Neural progenitor cell (in vitro differentiated cells): ENCODE results near the gene RITA1. TPM values are rescaled to one million over a fixed set of nuclear protein-coding genes. Genes with fewer than 3 reads are reported as not detected.
"Not testable (repeated sequence)": the region's sequence is repeated elsewhere in the genome, so short reads cannot be mapped to it uniquely, and the experiment has no call there.

Experiments used
- DNase-seq: peaks from one replicate; pipeline ENCODE4 v3.0.0-alpha.2; 2016; ENCODE audit warnings: low spot score
- H2AFZ ChIP-seq: fragments of 200-600 bp; sonication (generic); replicated peaks from 2 replicates; pipeline ENCODE4 v1.6.1; 2016; ENCODE audit warnings: antibody characterized with exemption
- H3F3A ChIP-seq: fragments of 200-600 bp; sonication (generic); 2 replicates; pipeline ENCODE4 v1.6.1; 2016; ENCODE audit warnings: antibody characterized with exemption, low read depth
- H3K27ac ChIP-seq: fragments of 200-600 bp; sonication (generic); 2 replicates; pipeline ENCODE4 v1.5.1; 2016; ENCODE audit warnings: mild to moderate bottlenecking
- H3K27me3 ChIP-seq: fragments of 200-600 bp; sonication (generic); 2 replicates; pipeline ENCODE4 v1.6.1; 2016; ENCODE audit warnings: mild to moderate bottlenecking, moderate library complexity
- H3K36me3 ChIP-seq: fragments of 200-600 bp; sonication (generic); 2 replicates; pipeline ENCODE4 v1.5.1; 2016
- H3K4me1 ChIP-seq: fragments of 200-600 bp; sonication (generic); 2 replicates; pipeline ENCODE4 v1.6.1; 2016; ENCODE audit warnings: mixed run types
- H3K4me2 ChIP-seq: fragments of 200-600 bp; sonication (generic); 2 replicates; pipeline ENCODE4 v1.6.1; 2016
- H3K4me3 ChIP-seq: fragments of 200-600 bp; sonication (generic); 2 replicates; pipeline ENCODE4 v1.5.1; 2016
- H3K79me2 ChIP-seq: fragments of 200-600 bp; sonication (generic); 2 replicates; pipeline ENCODE4 v1.6.1; 2016; ENCODE audit warnings: low read depth
- H3K9ac ChIP-seq: fragments of 200-600 bp; sonication (generic); 2 replicates; pipeline ENCODE4 v1.6.1; 2016
- H3K9me3 ChIP-seq: fragments of 200-600 bp; sonication (generic); 2 replicates; pipeline ENCODE4 v1.5.1; 2016; ENCODE audit warnings: low read depth
- H4K20me1 ChIP-seq: fragments of 200-600 bp; sonication (generic); 2 replicates; pipeline ENCODE4 v1.6.1; 2016; ENCODE audit warnings: low read depth
- H3K27ac Mint-ChIP-seq: 3 replicates; pipeline ENCODE4 v1.8.0; 2021; ENCODE audit warnings: mixed read lengths
- H3K27me3 Mint-ChIP-seq: 2 replicates; pipeline ENCODE4 v1.8.0; 2022; ENCODE audit warnings: low read depth, mild to moderate bottlenecking, inconsistent platforms, moderate library complexity, mixed read lengths; ENCODE audit not compliant: insufficient read depth
- H3K36me3 Mint-ChIP-seq: 3 replicates; pipeline ENCODE4 v1.8.0; 2021; ENCODE audit warnings: mixed read lengths
- H3K4me1 Mint-ChIP-seq: 3 replicates; pipeline ENCODE4 v1.8.0; 2021; ENCODE audit warnings: mixed read lengths
- H3K4me3 Mint-ChIP-seq: 3 replicates; pipeline ENCODE4 v1.8.0; 2021; ENCODE audit warnings: mild to moderate bottlenecking, moderate library complexity, mixed read lengths
- H3K9me3 Mint-ChIP-seq: 3 replicates; pipeline ENCODE4 v1.8.0; 2020; ENCODE audit warnings: mixed read lengths
- EZH2 ChIP-seq: fragments of 200-600 bp; sonication (generic); IDR thresholded peaks from 2 replicates; pipeline ENCODE4 v1.6.1; 2017; ENCODE audit warnings: antibody characterized with exemption, mild to moderate bottlenecking, moderate library complexity
- EZH2phosphoT487 ChIP-seq: fragments of 200-600 bp; sonication (generic); IDR thresholded peaks from 2 replicates; pipeline ENCODE4 v1.6.1; 2017; ENCODE audit warnings: antibody characterized with exemption
- total RNA-seq: library from RNA; depleted of rRNA; stranded (reverse); fragments of >200 nt; gene quantifications from 2 replicates; pipeline ENCODE4 v1.2.3, GENCODE V29; 2015; ENCODE audit warnings: low replicate concordance
- TF ChIP-seq, protein P1 (sequence below): fragments of 200-600 bp; sonication (generic); IDR thresholded peaks from 2 replicates; pipeline ENCODE4 v1.5.1; 2017; ENCODE audit warnings: antibody characterized with exemption, mild to moderate bottlenecking

The RITA1 gene
- total RNA-seq, 1 donor from 2014 or later = 13.7 TPM

DNA sequence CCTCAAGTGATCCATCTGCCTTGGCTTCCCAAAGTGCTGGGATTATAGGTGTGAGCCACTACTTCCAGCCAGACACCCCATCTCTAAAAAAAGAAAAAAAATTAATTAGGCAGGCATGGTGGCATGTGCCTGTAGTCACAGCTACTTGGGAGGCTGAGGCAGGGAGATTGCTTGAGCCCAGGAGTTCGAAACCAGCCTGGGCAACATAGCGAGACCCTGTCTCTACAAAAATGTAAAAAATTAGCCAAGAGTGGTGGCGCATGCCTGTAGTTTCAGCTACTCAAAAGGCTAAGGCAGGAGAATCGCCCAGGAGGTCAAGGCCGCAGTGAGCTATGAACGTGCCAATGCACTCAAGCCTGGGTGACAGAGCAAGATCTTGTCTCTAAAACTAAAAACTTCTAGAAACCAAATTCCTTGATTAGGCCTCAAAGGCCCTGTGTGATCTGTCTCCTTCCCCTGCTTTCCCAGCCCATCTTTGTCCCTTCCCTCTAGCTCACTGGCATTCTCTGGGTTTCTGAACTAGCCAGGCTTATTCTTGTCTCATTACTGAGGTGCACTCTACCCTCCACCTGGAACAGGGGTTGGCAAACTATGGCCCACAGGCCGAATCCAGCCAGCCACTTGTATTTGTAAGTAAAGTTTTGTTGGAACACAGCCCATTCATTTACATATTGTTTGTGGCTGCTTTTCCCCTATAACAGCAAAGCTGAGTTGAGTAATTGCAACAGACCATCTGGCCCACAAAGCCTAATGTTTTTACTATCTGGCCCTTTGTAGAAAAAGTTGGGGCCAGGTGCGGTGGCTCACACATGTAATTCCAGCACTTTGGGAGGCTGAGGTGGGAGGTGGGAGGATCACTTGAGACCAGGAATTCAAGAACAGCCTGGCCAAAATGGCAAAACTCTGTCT is 18.6 kb downstream of the RITA1 start:
- no peak overlapping the region for H3K27ac Mint-ChIP-seq

DNA sequence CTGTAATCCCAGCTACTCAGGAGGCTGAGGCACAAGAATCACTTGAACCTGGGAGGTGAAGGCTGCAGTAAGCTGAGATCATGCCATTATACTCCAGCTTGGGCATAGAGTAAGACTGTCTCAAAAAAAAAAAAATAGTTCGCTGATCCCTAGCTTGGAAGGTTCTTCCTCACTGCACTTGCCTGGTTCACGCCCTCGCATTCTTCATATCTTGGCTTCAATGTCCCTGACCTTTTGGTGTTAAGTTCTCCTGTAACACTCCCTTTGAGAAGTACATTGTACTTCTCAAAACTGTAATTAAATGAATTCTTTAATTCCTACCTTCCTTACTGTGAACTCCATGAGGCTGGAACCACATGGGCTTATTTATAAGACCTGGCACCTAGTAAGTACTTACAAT is 19.3 kb downstream of the RITA1 start:
- no peaks in the 10 kb centered on the region for H3K79me2 ChIP-seq
- H3K9me3 ChIP-seq = no peaks in the 10 kb centered on the region
- no peaks in the 10 kb centered on the region for H3K36me3 ChIP-seq
- Mint-ChIP-seq H3K27ac (no peak overlapping the region), H3K9me3 (peaks cover 3% of the 10 kb centered on the region), H3K36me3 (peaks cover 6% of the 10 kb centered on the region), H3K4me3 (no peak overlapping the region), H3K4me1 (peaks cover 17% of the 10 kb centered on the region), H3K27me3 (peaks cover 12% of the 10 kb centered on the region)
- no peaks in the 10 kb centered on the region for H3K4me1 ChIP-seq
- H3K9ac ChIP-seq = no peak overlapping the region
- no peak overlapping the region for H3K4me3 ChIP-seq
- H4K20me1 ChIP-seq = no peaks in the 10 kb centered on the region
- TF ChIP-seq EZH2phosphoT487 = no peak
- TF ChIP-seq EZH2 = no peak
- TF ChIP-seq, protein P1, sequence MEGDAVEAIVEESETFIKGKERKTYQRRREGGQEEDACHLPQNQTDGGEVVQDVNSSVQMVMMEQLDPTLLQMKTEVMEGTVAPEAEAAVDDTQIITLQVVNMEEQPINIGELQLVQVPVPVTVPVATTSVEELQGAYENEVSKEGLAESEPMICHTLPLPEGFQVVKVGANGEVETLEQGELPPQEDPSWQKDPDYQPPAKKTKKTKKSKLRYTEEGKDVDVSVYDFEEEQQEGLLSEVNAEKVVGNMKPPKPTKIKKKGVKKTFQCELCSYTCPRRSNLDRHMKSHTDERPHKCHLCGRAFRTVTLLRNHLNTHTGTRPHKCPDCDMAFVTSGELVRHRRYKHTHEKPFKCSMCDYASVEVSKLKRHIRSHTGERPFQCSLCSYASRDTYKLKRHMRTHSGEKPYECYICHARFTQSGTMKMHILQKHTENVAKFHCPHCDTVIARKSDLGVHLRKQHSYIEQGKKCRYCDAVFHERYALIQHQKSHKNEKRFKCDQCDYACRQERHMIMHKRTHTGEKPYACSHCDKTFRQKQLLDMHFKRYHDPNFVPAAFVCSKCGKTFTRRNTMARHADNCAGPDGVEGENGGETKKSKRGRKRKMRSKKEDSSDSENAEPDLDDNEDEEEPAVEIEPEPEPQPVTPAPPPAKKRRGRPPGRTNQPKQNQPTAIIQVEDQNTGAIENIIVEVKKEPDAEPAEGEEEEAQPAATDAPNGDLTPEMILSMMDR = no peak
- H2AFZ ChIP-seq = no peak overlapping the region
- H3K27me3 ChIP-seq = no peaks in the 10 kb centered on the region
- no peak overlapping the region for H3K27ac ChIP-seq
- no peaks in the 10 kb centered on the region for H3F3A ChIP-seq
- no peak for DNase-seq
- H3K4me2 ChIP-seq = no peak overlapping the region

More for the DNA sequence above, 18.6 kb downstream of the RITA1 start:
- Histone ChIP-seq H3K36me3 (no peaks in the 10 kb centered on the region), H3K4me3 (no peak overlapping the region), H3K27ac (no peak overlapping the region), H3K4me2 (no peak overlapping the region), H3K4me1 (no peaks in the 10 kb centered on the region), H3F3A (no peaks in the 10 kb centered on the region), H3K27me3 (no peaks in the 10 kb centered on the region), H4K20me1 (no peaks in the 10 kb centered on the region), H3K9ac (no peak overlapping the region), H3K9me3 (no peaks in the 10 kb centered on the region), H2AFZ (no peak overlapping the region), H3K79me2 (no peaks in the 10 kb centered on the region)
- H3K36me3 Mint-ChIP-seq = peaks cover 6% of the 10 kb centered on the region
- peaks cover 13% of the 10 kb centered on the region for H3K27me3 Mint-ChIP-seq
- DNase-seq = no peak
- H3K4me3 Mint-ChIP-seq = no peak overlapping the region
- TF ChIP-seq EZH2phosphoT487 (no peak), EZH2 (no peak)
- TF ChIP-seq, protein P1 = no peak
- peaks cover 3% of the 10 kb centered on the region for H3K9me3 Mint-ChIP-seq
- peaks cover 17% of the 10 kb centered on the region for H3K4me1 Mint-ChIP-seq

DNA sequence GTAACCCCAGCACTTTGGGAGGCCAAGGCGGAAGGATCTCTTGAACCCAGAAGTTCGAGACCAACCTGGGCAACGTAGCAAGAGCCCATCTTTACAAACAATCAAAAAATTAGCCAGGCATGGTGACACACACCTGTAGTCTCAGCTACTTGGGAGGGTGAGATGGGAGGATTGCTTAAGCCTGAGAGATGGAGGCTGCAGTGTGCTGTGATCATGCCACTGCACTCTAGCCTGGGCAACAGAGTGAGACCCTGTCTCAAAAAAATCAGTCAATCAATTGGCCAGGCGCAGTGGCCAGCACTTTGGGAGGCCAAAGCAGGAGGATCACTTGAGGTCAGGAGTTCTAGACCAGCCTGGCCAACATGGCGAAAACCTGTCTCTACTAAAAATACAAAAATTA is 21.3 kb downstream of the RITA1 start:
- H3K36me3 Mint-ChIP-seq, DNase-seq, H3K27ac ChIP-seq, H3K4me2 ChIP-seq, H3K4me3 ChIP-seq, H3K36me3 ChIP-seq, H3K4me3 Mint-ChIP-seq, H2AFZ ChIP-seq, H3K9me3 Mint-ChIP-seq, H4K20me1 ChIP-seq, H3K27me3 ChIP-seq, H3K4me1 ChIP-seq, H3K9me3 ChIP-seq, H3K79me2 ChIP-seq, H3F3A ChIP-seq, H3K27ac Mint-ChIP-seq, H3K9ac ChIP-seq: not testable (repeated sequence)
- peaks cover 15% of the 10 kb centered on the region for H3K27me3 Mint-ChIP-seq
- H3K4me1 Mint-ChIP-seq = peaks cover 17% of the 10 kb centered on the region

DNA sequence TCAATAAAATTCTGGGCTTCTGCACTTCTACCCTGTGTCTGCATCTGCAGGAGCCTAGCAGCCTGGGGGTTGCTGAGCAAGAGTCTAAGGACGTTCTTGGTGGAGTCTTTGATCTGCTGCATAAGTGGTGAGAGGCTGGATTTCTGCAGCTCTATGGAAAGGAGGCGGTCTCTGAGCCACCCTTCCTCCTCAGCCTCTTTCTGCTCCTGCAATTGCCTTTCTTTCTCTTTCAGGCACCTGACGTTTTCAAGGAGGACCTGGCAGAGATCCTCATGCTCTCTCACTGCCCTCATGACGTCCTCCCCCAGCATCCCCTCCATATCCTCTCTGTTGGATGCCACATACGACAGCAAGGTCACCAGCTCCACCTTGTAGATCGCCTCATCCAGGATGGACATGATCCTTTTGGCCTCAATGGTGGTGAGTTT is 22.1 kb downstream of the RITA1 start:
- Histone ChIP-seq H3K4me1 (no peaks in the 10 kb centered on the region), H4K20me1 (no peaks in the 10 kb centered on the region), H3K4me3 (no peak overlapping the region), H2AFZ (no peak overlapping the region), H3K27ac (no peak overlapping the region), H3F3A (no peaks in the 10 kb centered on the region), H3K4me2 (no peak overlapping the region), H3K36me3 (no peaks in the 10 kb centered on the region), H3K27me3 (no peaks in the 10 kb centered on the region), H3K79me2 (no peaks in the 10 kb centered on the region), H3K9ac (no peak overlapping the region), H3K9me3 (no peaks in the 10 kb centered on the region)
- peaks cover 3% of the 10 kb centered on the region for H3K9me3 Mint-ChIP-seq
- peak overlapping the region; percentile 20 for H3K27ac Mint-ChIP-seq
- TF ChIP-seq EZH2phosphoT487 = no peak
- TF ChIP-seq EZH2 = no peak
- TF ChIP-seq, protein P1 = no peak
- peaks cover 6% of the 10 kb centered on the region for H3K36me3 Mint-ChIP-seq
- H3K4me3 Mint-ChIP-seq = no peak overlapping the region
- H3K4me1 Mint-ChIP-seq = peaks cover 17% of the 10 kb centered on the region
- DNase-seq = no peak
- peaks cover 15% of the 10 kb centered on the region for H3K27me3 Mint-ChIP-seq
